ENCODE measurements around the gene KCTD14. TPM values are rescaled to one million over a fixed set of nuclear protein-coding genes. Genes with fewer than 3 reads are reported as not detected.
"Not testable (repeated sequence)": the region's sequence is repeated elsewhere in the genome, so short reads cannot be mapped to it uniquely, and the experiment has no call there.

KCTD14 gene
- total RNA-seq, 1 experiment from 2014 or later = 17.6 TPM

DNA sequence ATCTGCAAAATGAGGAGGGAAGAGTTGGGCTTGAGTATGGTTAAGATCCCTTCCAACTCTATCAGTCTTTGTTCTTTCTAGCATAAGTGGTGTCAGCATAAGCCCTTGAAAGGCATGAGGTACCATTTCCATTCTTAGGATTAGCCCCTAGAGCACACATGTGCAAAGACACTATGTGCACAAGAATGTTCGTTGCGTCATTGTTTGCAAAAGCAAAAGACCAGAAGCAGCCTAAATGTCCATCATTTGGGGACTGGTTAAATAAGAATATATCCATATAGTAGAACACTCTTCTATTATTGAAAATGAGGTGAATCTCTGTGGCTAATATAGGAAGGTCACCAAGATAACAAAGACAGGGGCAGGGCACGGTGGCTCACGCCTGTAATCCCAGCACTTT is 10.0 kb upstream of the KCTD14 start:
- CTCF ChIA-PET = interaction anchor here (0.7 kb wide), 1 partner anchor 10 kb away, joined by 3 read pairs; no protein-coding TSS in a partner anchor
- TF ChIP-seq, protein P1, sequence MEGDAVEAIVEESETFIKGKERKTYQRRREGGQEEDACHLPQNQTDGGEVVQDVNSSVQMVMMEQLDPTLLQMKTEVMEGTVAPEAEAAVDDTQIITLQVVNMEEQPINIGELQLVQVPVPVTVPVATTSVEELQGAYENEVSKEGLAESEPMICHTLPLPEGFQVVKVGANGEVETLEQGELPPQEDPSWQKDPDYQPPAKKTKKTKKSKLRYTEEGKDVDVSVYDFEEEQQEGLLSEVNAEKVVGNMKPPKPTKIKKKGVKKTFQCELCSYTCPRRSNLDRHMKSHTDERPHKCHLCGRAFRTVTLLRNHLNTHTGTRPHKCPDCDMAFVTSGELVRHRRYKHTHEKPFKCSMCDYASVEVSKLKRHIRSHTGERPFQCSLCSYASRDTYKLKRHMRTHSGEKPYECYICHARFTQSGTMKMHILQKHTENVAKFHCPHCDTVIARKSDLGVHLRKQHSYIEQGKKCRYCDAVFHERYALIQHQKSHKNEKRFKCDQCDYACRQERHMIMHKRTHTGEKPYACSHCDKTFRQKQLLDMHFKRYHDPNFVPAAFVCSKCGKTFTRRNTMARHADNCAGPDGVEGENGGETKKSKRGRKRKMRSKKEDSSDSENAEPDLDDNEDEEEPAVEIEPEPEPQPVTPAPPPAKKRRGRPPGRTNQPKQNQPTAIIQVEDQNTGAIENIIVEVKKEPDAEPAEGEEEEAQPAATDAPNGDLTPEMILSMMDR (IDR thresholded peaks at IDR 0.05; ENCODE audit: unreplicated experiment) = no peak
- H3K27ac Mint-ChIP-seq (ENCODE audit: unreplicated experiment) = no peak overlapping the region
- H3K4me1 Mint-ChIP-seq (ENCODE audit: low read depth, unreplicated experiment) = peaks cover 53% of the 10 kb centered on the region
- no peaks in the 10 kb centered on the region for H3K9me3 Mint-ChIP-seq (ENCODE audit: low read depth, unreplicated experiment)
- DNase-seq = no peak
- no peaks in the 10 kb centered on the region for H3K27me3 Mint-ChIP-seq (ENCODE audit: unreplicated experiment)
- no peak overlapping the region for H3K4me3 Mint-ChIP-seq (ENCODE audit: low read depth, unreplicated experiment)
- BruUV-seq (replicated peaks) = no TSS peak
- intact Hi-C loops (cut with micrococcal nuclease; ENCODE audit: unreplicated experiment) = no loop called here
- H3K36me3 Mint-ChIP-seq (ENCODE audit: insufficient read depth, unreplicated experiment) = peaks cover 8% of the 10 kb centered on the region

DNA sequence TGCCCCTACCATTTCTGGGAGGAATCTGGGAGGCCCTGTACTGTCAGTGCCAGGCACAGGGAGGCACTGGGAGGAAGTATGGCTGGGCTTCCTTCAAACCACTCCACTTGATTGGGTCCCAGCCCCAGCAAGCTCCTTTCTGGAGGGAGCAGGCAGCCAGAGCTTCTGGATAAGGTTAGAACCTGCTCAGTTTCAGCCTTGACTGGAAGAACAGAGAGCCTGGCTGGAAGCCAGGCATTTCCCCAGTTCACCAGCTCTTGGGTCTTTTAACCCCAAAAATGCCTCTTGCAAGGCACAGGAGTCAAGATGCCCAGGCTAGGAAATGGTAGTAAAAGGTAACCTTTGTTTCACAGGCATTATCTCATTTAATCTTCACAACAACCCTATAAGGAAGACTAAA is 9.0 kb upstream of the KCTD14 start:
- CTCF ChIA-PET = no interaction called here
- DNase-seq = no peak

GRCh38 chr11:78031629-78032028 is 8.6 kb upstream of the KCTD14 start:
- CTCF ChIA-PET = interaction anchor here (0.7 to 1.4 kb wide), 2 partner anchors 14 to 493 kb away, joined by 3 to 7 read pairs; no protein-coding TSS in a partner anchor

More for the DNA sequence above, 9.0 kb upstream of the KCTD14 start:
- TF ChIP-seq, protein P1 (IDR thresholded peaks at IDR 0.05; ENCODE audit: unreplicated experiment) = no peak
- Mint-ChIP-seq H3K27me3 (ENCODE audit: unreplicated experiment) (no peaks in the 10 kb centered on the region), H3K9me3 (ENCODE audit: low read depth, unreplicated experiment) (no peaks in the 10 kb centered on the region), H3K36me3 (ENCODE audit: insufficient read depth, unreplicated experiment) (peaks cover 6% of the 10 kb centered on the region), H3K27ac (ENCODE audit: unreplicated experiment) (no peak overlapping the region), H3K4me3 (ENCODE audit: low read depth, unreplicated experiment) (no peak overlapping the region), H3K4me1 (ENCODE audit: low read depth, unreplicated experiment) (peaks cover 46% of the 10 kb centered on the region)
- intact Hi-C loops (cut with micrococcal nuclease; ENCODE audit: unreplicated experiment) = no loop called here
- BruUV-seq (replicated peaks) = no TSS peak

DNA sequence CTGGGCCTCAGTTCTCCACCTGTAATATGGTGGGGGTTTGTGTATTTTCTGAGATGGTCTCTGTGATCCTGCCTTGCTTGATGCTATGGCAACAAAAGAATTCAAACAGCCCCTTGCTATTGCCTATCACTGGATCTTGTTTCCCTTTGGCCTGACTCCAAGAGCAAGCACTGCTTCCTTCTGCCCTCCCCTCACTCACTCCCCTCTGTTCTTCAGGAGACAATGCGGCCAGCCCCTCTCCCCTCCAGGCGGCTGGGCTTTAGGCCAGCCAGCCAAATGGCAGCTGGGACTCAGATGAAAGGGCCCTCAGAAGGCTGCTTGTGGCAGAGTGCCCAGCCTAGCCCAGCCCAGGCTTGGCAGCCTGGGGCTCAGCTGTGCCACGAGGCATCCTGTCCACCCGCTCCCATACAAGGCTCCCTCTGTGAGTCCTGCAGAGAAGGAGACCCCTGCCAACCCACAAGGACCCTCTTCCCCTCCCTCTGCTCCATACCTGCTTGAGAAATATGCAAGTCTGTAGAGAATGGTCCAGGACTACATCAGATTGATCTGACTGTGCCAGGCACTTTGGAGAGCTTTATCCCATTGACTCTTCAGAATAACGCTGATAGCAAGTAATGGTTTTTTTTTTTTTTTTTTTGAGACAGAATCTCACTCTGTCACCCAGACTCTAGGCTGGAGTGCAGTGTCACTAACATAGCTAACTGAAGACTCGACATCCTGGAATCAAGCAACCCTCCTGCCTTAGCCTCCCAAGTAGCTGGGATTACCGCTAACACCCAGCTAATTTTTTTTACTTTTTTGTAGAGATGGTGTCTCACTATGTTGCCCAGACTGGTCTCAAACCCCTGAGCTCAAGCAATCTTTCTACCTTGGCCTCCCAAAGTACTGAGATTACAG is 7.6 kb upstream of the KCTD14 start:
- Mint-ChIP-seq H3K27me3 (ENCODE audit: unreplicated experiment) (no peaks in the 10 kb centered on the region), H3K4me3 (ENCODE audit: low read depth, unreplicated experiment) (peak overlapping the region; percentile 26), H3K27ac (ENCODE audit: unreplicated experiment) (peak overlapping the region; percentile 56), H3K4me1 (ENCODE audit: low read depth, unreplicated experiment) (peaks cover 37% of the 10 kb centered on the region), H3K36me3 (ENCODE audit: insufficient read depth, unreplicated experiment) (peaks cover 6% of the 10 kb centered on the region), H3K9me3 (ENCODE audit: low read depth, unreplicated experiment) (no peaks in the 10 kb centered on the region)
- peak; percentile 83 for DNase-seq
- CTCF ChIA-PET = interaction anchor here (0.7 to 1.4 kb wide), 3 partner anchors 9 to 494 kb away, joined by 3 to 7 read pairs (median 5); no protein-coding TSS in a partner anchor
- BruUV-seq (replicated peaks) = no TSS peak
- intact Hi-C loops (cut with micrococcal nuclease; ENCODE audit: unreplicated experiment) = no loop called here
- TF ChIP-seq, protein P1 (IDR thresholded peaks at IDR 0.05; ENCODE audit: unreplicated experiment) = no peak

More at GRCh38 chr11:78031629-78032028, 8.6 kb upstream of the KCTD14 start:
- Mint-ChIP-seq H3K4me3 (ENCODE audit: low read depth, unreplicated experiment) (no peak overlapping the region), H3K27me3 (ENCODE audit: unreplicated experiment) (no peaks in the 10 kb centered on the region), H3K9me3 (ENCODE audit: low read depth, unreplicated experiment) (no peaks in the 10 kb centered on the region), H3K27ac (ENCODE audit: unreplicated experiment) (no peak overlapping the region), H3K36me3 (ENCODE audit: insufficient read depth, unreplicated experiment) (peaks cover 6% of the 10 kb centered on the region), H3K4me1 (ENCODE audit: low read depth, unreplicated experiment) (peaks cover 41% of the 10 kb centered on the region)
- intact Hi-C loops (cut with micrococcal nuclease; ENCODE audit: unreplicated experiment) = no loop called here
- no peak for DNase-seq
- no TSS peak for BruUV-seq (replicated peaks)
- TF ChIP-seq, protein P1 (IDR thresholded peaks at IDR 0.05; ENCODE audit: unreplicated experiment) = no peak

DNA sequence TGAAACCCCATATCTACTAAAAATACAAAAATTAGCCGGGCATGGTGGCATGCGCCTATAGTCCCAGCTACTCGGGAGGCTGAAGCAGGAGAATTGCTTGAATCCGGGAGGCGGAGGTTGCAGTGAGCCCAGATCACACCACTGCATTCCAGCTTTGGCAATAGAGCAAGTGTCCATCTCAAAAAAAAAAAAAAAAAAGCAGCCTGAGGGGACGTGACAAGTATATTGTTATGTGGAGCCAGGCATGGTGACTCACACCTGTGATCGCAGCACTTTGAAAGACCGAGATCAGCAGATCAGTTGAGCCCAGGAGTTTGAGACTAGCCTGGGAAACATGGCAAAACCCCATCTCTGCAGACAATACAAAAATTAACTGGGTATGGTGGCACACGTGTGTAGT is 5.3 kb upstream of the KCTD14 start:
- H3K27me3 Mint-ChIP-seq (ENCODE audit: unreplicated experiment); H3K4me3 Mint-ChIP-seq (ENCODE audit: low read depth, unreplicated experiment); BruUV-seq (replicated peaks); H3K36me3 Mint-ChIP-seq (ENCODE audit: insufficient read depth, unreplicated experiment); H3K9me3 Mint-ChIP-seq (ENCODE audit: low read depth, unreplicated experiment); intact Hi-C loops (cut with micrococcal nuclease; ENCODE audit: unreplicated experiment): not testable (repeated sequence)
- peaks cover 34% of the 10 kb centered on the region for H3K4me1 Mint-ChIP-seq (ENCODE audit: low read depth, unreplicated experiment)
- CTCF ChIA-PET = interaction anchor here (1.0 kb wide), 1 partner anchor 34 kb away, joined by 3 read pairs; the partner anchor contains the start of gene INTS4
- peak overlapping the region; percentile 32 for H3K27ac Mint-ChIP-seq (ENCODE audit: unreplicated experiment)
- peak; percentile 35 for DNase-seq
